GM12891 (cell line): ENCODE measurements around the gene SLC15A5.

Source experiments
- POLR2A ChIP-seq: IDR thresholded peaks from 2 replicates; pipeline ENCODE4 v1.6.1; 2011; ENCODE audit warnings: low read depth, low read length, control low read depth
- POLR2AphosphoS5 ChIP-seq: IDR thresholded peaks from 2 replicates; pipeline ENCODE4 v1.6.1; 2011; ENCODE audit warnings: low read depth, low read length, control low read depth
- POU2F2 ChIP-seq: IDR thresholded peaks from 2 replicates; pipeline ENCODE4 v1.6.1; 2011; ENCODE audit warnings: low read depth, mild to moderate bottlenecking, control low read depth, low read length, moderate library complexity

DNA sequence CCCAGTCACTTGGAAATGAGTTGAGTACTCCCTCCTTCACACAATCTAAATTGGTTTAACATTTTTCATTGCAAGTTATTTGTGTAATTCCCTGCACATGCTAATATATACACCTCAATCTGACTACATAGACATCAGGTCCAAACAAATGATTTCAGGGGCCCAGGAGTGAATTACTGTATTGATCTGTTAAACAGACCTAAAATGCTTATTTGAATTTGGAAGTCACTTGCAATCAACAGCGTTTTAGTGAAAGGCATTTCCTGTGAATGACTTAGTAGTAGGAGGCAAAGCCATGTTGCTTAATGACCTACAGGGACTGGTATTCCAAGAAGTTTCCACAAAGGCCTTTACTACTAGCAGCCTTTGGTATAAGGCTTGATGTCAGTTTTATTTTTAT, 22.6 kb upstream of the SLC15A5 start:
- no peak for TF ChIP-seq POLR2A
- no peak for TF ChIP-seq POLR2AphosphoS5
- no peak for TF ChIP-seq POU2F2
